Lung (tissue), 12 donors: ENCODE data around the gene SLC38A10. TPM values are rescaled to one million over a fixed set of nuclear protein-coding genes. Genes with fewer than 3 reads are reported as not detected.
A peak's percentile ranks its signal among the peaks of the same experiment; 100 is the strongest.

ENCODE experiments used
- ATAC-seq: fragments of 200-7000 bp; cut with Tn5 transposase; one replicate; pipeline ENCODE4 v1.9.1; 2020; ENCODE audit warnings: moderate number of reproducible peaks; ENCODE audit not compliant: insufficient read depth, low FRiP score
- DNase-seq, 3 donors: peaks; one replicate each; pipeline ENCODE4 v3.0.0-alpha.2; 2013 to 2017
- H3K27ac ChIP-seq, 2 donors: one replicate each; pipeline ENCODE4 v1.5.1; 2013; ENCODE audit warnings: mild to moderate bottlenecking in 2 of 2, moderate library complexity in 2 of 2, control low read depth in 1 of 2, inconsistent platforms in 1 of 2, low read depth in 1 of 2, low read length in 1 of 2
- H3K27me3 ChIP-seq, 3 donors: one replicate each; pipeline ENCODE4 v1.5.1; 2013; ENCODE audit warnings: low read length in 2 of 3; ENCODE audit not compliant: control insufficient read depth in 3 of 3, insufficient read depth in 3 of 3
- H3K36me3 ChIP-seq, 4 donors: one replicate each; pipeline ENCODE4 v1.5.1; 2013; ENCODE audit warnings: low read length in 4 of 4, mild to moderate bottlenecking in 1 of 4, moderate library complexity in 1 of 4; ENCODE audit not compliant: control insufficient read depth in 4 of 4, insufficient read depth in 4 of 4
- H3K4me1 ChIP-seq, 5 donors: one replicate each; pipeline ENCODE4 v1.5.1; 2013; ENCODE audit warnings: low read length in 5 of 5, mild to moderate bottlenecking in 2 of 5, moderate library complexity in 1 of 5; ENCODE audit not compliant: control insufficient read depth in 5 of 5, insufficient read depth in 5 of 5
- H3K4me3 ChIP-seq: one replicate; pipeline ENCODE4 v1.5.1; 2013; ENCODE audit warnings: mild to moderate bottlenecking, control low read depth, moderate library complexity
- H3K9ac ChIP-seq, 2 donors: one replicate each; pipeline ENCODE4 v1.5.1; 2013; ENCODE audit warnings: low read length in 2 of 2, control low read depth in 1 of 2; ENCODE audit not compliant: insufficient read depth in 1 of 2
- H3K9me3 ChIP-seq, 4 donors: one replicate each; pipeline ENCODE4 v1.5.1; 2013; ENCODE audit warnings: low read length in 3 of 4, mild to moderate bottlenecking in 1 of 4, moderate library complexity in 1 of 4; ENCODE audit not compliant: control insufficient read depth in 4 of 4, insufficient read depth in 3 of 4
- WGBS, 2 donors: extraction: QIAGEN DNeasy Blood & Tissue Kit; methylation state at CpG; one replicate each; pipeline ENCODE4 v1.1.7; 2013; 5-methylcytosine and 5-hydroxymethylcytosine counted together
- polyA plus RNA-seq, 2 donors: library from polyadenylated mRNA; stranded (reverse); fragments of 200-250 nt; gene quantifications; one replicate each; pipeline ENCODE4 v1.2.1, GENCODE V29; 2013
- total RNA-seq, 2 donors: library from RNA; depleted of rRNA in 1 of 2; stranded (reverse); fragments of >200 nt in 1 of 2; gene quantifications; one replicate each; pipeline ENCODE4 v1.2.1, GENCODE V29; 2014 to 2021
- TF ChIP-seq, protein P1 (sequence below): IDR thresholded peaks from 2 replicates; pipeline ENCODE4 v1.5.1; 2012; ENCODE audit warnings: mild to moderate bottlenecking; ENCODE audit errors: control extremely low read depth, extremely low read depth
- donor health status: control.
- donor health status: control.
- donor health status: Bipolar disorder and iron deficiency.
- donor health status: healthy.
- donor health status: DM: yes; HTN: yes; CAD: no.

SLC38A10 gene
- total and polyA plus RNA-seq, 4 donors: 56.0 to 127 (median 82.4) TPM

- H3K4me3 ChIP-seq: no peak overlapping the region
Observed at GRCh38 chr17:81307636-81308560, 12.8 kb upstream of the SLC38A10 start.

GRCh38 chr17:81306898-81307510, 11.9 kb upstream of the SLC38A10 start:
- Histone ChIP-seq H3K9ac (no peak overlapping the region), H3K9me3 (no peaks in the 10 kb centered on the region), H3K27ac (no peak overlapping the region), H3K4me1 (peaks cover 0 to 19% (median 15%) of the 10 kb centered on the region in 5 donors), H3K4me3 (no peak overlapping the region), H3K27me3 (no peaks in the 10 kb centered on the region), H3K36me3 (no peaks in the 10 kb centered on the region)
- TF ChIP-seq, protein P1, sequence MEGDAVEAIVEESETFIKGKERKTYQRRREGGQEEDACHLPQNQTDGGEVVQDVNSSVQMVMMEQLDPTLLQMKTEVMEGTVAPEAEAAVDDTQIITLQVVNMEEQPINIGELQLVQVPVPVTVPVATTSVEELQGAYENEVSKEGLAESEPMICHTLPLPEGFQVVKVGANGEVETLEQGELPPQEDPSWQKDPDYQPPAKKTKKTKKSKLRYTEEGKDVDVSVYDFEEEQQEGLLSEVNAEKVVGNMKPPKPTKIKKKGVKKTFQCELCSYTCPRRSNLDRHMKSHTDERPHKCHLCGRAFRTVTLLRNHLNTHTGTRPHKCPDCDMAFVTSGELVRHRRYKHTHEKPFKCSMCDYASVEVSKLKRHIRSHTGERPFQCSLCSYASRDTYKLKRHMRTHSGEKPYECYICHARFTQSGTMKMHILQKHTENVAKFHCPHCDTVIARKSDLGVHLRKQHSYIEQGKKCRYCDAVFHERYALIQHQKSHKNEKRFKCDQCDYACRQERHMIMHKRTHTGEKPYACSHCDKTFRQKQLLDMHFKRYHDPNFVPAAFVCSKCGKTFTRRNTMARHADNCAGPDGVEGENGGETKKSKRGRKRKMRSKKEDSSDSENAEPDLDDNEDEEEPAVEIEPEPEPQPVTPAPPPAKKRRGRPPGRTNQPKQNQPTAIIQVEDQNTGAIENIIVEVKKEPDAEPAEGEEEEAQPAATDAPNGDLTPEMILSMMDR: no peak
- ATAC-seq (no peak), DNase-seq (no peak)
- WGBS, 2 donors: 80 to 82% methylated on average over 17 of the region's 17 CpGs

More at GRCh38 chr17:81307636-81308560, 12.8 kb upstream of the SLC38A10 start:
- Histone ChIP-seq H3K9ac (no peak overlapping the region), H3K27me3 (no peaks in the 10 kb centered on the region), H3K36me3 (no peaks in the 10 kb centered on the region), H3K27ac (peak overlapping the region in 1 of 2 donors; percentile 23), H3K9me3 (no peaks in the 10 kb centered on the region), H3K4me1 (peaks cover 0 to 19% (median 15%) of the 10 kb centered on the region in 5 donors)
- TF ChIP-seq, protein P1: no peak
- no peak for ATAC-seq
- WGBS, 2 donors: 86 to 89% methylated on average over 19 of the region's 19 CpGs
- no peak for DNase-seq

DNA sequence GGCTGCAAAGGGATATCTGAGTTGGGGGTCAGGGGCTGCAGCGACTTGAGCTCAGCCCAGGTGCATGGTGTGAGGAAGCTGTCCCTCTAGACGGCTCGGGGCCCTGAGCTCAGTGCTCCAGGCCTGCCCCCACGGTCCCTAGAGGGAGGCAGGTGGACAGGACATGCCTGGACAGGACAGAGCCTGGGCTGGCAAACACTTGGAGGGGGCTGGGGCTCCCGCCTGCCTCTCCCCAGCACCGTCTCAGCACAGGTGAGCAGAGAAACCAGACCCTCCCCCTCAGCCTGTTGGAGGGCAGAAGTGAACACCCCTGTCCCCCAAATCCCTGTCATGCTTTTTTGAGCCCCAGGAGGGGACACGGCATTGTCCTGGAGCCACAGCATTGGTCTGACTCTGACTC, 11.4 kb upstream of the SLC38A10 start:
- 88 to 89% methylated on average over 7 of the region's 7 CpGs for WGBS, 2 donors
- Histone ChIP-seq H3K4me1 (peaks cover 0 to 20% (median 15%) of the 10 kb centered on the region in 5 donors), H3K27me3 (no peaks in the 10 kb centered on the region), H3K36me3 (no peaks in the 10 kb centered on the region), H3K9me3 (no peaks in the 10 kb centered on the region), H3K27ac (no peak overlapping the region), H3K4me3 (no peak overlapping the region), H3K9ac (no peak overlapping the region)
- DNase-seq: no peak
- ATAC-seq: no peak
- TF ChIP-seq, protein P1: no peak
